Activated CD4-positive, alpha-beta T cell treated with anti-CD3 and anti-CD28 coated beads, Interleukin-2, amount 50 U/mL, for 16 hours (primary cell): ENCODE data around the gene NAA10.

Source experiments
- DNase-seq: peaks from one replicate; pipeline ENCODE4 v3.0.0-alpha.2; 2020

NAA10 gene

DNA sequence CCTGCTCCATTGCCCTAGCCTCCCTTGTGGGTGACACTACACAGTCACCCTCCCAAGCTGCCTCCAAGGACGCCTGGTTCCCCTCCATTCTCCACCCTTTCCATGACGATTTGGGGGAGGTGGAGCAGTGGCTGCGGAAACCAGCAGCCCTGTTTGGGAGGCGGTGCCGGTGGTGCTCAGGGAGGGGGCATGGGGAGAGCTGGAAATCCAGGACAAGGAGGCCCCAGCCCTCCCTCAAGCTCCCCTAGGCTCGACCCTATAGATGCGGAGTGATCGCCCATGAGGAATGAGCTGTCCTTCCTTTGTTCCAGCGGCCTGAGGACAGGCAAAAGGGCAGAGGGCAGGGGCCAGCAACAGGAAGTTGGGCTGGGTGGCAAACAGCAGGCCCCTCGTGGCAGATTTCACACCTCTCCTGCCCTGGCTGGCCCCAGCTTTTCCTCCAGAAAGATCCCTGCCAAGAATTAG lies 13.2 kb upstream of the NAA10 start:
- no peak for DNase-seq

DNA sequence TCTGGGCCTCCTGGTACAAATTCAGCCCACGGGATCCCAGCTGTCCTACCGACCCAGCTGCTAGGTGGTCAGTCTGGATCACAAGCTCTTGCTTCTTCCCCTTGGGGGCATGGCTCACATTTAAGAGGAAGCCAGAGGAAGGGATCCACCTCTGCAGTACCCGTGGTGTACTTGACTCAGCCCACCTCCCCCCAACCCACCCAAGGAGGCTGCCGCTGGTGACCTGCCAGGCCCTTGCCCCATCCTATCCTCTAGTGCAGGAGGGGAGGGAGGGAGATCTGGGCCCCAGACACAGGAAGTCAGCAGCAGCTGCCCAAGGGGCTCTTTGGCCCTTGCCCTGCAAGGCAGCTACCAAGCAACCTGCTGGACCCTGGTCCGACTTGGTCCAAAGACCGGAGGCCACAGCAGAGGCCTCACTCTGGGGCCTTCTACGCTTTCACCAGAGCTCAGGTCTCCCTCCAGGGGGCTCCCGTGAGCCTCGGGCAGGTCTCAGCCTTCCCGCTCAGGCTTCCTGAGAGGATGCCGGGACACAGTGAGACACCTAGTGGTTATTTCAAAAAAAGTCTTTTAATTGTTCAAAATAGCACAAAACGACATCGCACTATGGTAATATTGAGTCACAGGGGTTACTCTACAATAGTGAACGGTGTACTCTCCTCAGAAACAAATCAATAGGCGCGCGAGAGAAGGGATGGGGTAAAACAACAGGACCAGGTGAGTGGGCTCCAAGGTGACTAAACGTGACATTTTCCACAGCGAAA lies 12.4 kb upstream of the NAA10 start:
- DNase-seq = peak; percentile 91

DNA sequence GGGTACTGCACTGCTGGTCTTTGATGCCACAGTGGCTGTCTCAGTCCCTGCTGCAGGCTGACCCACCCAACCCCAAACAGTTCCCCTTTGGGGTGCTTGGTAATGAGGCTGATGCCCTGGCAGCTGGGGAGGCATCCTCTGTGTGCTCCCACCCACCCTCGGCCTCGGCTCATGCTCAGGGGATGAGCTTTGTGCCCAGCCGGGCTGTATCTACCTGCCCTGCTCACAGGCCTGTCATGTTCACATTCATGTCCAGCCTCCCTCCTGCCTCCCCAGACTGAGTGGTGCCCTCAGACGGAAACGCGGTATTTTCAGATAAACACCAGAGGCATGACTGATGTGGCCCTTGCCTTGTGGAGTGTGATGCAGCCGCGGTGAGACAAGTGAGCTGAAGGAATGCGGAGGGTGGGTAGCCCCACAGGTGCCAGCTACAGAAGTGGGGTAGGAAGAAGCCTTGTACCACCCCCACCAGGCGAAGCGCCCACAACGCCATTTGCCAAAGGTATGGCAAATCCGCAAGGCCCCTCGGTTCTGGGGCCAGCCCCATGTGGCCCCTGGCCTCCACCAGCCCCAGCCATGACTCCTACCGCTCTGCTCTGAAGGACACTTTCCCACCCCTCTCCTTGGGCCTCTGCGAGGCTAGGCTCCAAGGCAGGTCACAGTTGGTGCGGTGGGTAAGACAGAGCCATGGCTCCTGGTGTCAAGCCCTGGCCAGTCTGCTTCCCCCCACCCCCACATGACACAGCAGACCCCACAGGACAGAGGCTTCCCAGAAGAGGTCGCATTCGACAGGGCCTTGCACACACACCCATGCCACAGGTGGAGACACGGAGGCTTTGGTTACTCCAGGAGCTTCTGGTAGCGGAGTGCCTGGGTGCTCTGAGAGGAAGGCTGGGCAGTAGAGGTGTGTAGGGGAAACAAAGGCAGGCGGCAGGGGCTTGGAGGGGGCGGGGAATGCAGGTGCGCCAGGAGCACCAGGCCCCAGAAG lies 11.4 kb upstream of the NAA10 start:
- DNase-seq = no peak

DNA sequence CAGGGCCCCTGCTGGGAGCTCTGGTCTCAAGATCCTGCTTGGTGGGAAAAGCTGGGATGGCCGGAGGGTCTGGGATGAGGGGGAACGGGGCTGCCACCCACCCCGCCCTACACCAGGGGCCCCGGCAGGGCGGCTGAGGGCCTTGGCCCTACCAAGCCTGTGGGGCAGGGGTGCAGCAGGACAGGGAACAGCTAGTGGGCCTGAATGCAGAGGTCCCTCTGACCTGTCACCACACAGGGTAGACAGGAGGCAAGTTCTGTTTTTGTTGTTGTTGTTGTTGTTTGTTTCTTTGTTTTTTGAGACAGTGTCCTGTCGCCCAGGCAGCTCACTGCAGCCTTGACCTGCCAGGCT lies 9.9 kb upstream of the NAA10 start:
- no peak for DNase-seq

DNA sequence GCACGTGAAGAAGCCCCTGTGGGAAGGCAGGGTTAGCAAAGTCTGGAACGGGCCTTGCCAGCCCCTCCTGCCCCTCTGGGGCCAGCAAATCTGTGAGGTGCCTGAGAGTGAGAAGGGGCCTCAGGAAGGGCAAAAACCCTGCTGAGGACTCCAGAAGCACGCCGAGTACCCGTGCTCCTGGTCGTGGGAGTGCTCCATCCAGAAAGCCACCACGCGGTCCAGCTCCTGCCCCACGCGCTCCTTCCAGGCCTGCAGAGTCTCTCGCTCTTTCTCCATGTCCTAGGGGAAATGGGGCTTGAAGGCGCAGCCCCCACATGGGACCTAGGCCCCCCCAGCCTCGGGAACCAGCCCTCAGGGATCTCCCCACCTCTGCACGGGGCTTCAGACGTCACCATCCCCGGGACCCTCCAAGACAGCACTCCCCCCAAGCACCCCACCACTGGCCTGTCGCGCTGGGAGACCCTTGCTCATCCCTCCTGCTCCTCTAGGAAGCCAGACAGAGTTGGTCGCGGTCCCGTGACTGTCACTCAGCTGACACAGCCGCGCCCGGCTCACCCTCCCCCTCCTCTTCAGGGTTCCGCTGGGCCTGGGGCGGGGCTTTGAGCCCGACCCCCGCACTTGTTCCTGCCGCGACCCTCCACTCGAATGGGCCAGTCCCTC lies 9.4 kb upstream of the NAA10 start, which contains the start of gene RENBP:
TSS of gene RENBP (minus strand) at position 504 of the 660 bp plus-strand sequence. CDS start at position 471, 33 bp downstream.
- peak; percentile 41 for DNase-seq

DNA sequence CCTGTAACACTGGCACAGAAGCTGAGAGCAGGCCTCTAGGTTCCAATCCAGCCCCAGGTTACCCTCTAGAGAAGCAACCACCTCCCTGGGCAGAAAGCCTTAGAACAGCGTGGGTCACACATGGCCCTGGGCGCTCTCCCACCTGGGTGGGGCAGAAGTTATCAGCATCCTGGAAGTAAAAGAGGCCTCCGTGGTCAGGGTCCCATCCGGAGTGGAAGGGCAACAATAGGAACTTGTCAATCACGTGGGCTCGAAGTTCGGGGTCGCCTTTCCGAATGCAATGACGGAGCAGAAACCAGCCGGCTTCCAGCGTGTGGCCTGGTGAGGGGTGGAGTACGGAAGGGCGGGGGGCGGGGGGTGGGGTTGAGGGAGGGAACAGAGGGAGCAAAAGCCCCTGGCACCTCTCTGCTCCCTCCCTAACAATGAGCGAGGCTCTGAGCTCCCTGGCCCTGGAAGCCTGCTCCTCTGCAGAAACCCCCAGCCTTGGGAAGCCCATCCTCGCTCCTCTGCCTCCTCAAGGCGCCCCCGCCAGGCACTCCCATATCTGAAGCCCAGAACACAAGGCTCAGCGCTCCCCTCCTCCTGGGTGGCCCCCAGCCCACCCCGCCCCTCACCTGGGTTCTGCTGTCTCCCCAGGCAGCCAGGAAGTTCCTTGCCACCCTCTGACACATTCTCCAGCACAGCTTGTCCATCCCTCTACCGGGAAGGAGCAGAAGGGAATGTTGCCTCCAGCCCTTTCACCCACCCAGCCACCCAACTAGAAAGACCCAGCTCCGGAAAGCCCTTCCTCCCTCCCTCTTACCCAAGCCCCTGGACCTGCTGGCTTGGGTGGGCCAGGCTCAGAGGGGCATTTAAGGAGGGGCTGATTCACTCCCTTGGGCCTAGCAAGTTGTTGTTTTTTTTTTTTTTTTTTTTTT lies 6.8 kb upstream of the NAA10 start:
- DNase-seq = no peak

DNA sequence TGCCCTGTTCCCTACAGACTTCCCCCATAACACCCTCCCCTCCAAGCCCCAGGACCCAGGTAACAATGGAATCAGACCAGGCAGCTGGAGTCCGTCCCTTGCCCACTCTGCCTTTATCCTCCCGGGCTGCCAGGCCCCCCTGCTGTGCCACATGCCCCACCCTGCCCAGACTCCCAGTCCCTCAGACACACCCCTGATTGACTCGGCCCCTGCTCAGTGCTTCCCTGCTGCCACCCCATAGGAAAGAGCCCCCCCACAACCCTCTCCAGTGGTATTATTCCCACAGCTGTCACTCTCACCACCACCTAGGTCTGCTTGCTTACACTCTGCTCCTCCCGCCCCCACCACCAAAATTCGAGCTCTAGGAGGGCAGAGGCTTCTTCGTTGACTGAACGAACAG lies 4.7 kb upstream of the NAA10 start:
- no peak for DNase-seq

DNA sequence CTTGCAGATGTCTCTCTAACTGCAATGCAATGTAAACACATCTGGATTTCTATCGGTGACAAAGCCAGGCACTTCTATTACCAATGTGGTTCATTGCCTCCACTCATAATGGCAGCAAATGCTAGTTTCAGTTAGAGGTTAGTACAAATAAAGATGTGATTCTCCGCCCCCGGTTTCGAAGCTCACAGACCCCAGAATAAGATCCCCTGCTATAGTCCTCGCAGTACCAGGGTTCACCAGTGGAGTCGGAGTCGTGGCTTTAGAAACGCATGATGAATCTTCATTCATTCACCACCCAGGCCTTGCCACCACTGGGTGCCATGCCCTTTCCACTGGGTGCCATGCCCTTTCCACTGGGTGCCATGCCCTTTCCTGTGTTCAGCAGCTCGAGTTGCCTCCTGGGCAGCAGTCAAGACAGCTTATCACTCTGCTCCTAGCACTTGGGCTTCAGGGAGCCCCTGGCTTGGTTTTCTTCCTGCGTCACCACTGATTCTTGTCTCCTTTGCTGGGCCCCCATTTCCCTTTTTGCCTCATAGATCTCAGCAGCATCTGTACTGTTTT lies 3.5 kb upstream of the NAA10 start:
- no peak for DNase-seq

DNA sequence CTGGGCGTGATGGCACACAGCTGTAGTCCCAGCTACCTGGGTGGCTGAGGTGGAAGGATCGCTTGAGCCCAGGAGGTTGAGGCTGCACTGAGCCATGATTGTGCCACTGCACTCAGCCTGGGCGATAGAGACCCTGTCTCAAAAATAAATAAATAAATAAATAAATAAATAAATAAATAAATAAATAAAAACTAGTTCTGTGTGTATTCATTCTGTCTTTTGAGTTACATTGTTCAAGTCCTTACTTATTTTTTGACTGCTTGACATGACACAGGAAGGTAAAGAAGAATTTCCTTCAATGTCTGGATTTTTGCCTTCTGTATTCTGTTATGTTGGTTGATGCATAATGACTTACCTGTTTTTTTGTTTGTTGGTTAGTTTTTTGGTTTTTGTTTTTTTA lies 2.2 kb upstream of the NAA10 start:
- no peak for DNase-seq

DNA sequence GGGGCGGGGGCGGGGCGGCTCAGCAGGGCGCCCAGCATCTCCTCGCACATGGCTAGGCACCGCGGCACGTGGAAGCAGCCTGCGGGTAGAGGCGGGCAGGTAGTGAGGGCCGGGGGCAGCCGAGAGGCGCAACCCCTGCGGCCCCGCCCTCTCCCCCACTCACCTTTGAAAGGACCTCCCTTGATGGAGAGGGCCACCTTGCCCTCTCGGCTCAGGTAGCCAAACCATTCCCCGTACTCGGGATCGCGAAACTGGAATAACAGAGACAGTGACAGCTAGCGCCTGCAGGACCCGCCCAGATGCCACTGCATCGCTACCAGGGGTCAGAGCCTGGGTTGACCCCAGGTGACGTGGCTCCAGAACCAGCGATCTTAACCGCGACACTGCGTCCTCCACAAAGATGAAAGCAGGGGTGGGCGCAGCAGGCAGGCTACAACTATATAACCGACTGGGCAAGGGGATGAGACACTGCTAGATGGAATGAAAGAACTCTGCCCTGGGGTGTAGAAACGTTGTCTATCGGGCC lies 552 bp upstream of the NAA10 start:
- DNase-seq = no peak

DNA sequence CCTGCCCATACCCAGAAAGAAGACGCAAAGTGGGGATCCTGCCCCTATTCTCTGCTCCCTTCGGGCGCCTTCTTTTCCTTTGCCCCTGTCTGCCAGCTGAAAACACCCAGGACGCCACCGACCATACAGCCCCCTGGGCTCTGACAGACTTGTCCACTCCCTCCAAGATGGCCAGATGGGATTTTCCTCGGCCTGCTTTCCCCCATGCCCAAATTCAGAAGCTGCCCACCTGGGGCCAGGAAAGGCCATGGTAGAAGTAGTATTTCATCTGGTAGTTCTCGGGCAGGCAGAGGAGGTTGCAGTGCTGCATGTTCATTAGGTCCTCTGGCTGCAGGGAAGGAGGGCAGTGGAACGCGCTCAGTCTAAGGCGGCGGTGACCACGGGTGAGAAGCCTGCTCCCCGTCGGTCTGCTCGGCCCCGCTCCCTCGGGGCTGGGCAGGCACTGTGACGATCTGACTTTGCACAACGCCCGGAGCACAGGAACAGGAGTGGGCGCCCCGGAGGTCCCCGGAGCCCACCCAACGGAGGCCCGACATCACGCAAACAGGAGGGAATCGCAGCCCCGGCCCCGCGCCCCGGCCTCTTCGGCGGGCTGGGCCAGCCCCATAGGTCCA lies 582 bp downstream of the NAA10 start:
- DNase-seq = no peak

DNA sequence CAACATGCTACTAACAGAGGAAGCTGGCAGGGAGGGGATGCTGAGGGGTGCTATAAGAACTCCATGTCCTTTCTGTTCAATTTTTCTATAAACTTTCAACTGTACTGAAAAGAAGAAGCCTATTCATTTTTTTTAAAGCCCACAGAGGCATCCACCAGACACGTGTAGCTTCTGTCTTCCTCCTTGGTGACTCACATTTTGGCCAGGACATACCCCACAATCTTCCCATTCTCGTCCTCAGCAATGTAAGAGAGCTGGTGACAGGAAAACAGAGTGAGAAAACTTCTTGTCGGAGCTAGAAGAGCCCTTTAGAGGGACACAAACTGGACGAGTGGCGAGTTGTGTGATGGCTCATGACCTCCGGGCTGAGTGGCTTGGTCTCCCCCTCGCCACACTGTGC lies 1.1 kb downstream of the NAA10 start:
- DNase-seq = no peak

DNA sequence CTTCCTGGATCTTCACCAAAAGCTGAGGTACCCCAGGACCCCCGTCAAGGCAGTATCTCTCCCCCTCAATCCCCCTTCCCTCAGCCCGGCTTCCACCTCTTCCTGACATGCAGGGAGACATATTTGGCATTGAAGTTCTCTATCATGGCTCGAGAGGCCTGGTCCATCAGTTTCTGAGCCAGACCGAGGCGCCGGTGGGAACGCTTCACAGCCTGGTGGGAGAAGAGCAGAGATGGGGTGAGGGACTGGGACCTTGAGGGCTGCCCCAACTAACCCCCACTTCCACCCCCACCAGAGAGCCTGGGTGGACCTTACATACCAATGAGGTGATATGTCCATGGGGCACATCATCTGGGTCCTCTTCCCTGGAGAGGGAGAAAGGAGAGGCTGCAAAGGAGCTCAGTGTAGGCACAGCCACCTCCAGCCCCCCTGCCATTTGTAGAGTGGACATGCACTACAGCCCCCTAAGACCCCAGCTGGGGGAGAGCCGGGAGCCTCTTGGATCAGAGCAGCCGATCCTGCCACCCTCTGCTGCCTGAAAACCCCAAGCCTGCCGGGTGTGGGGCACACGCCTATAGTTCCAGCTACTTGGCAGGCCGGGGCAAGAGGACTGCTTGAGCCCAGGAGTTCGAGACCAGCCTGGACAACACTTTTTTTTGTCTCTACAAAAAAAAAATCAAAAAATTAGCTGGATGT lies 2.5 kb downstream of the NAA10 start:
- DNase-seq = no peak

DNA sequence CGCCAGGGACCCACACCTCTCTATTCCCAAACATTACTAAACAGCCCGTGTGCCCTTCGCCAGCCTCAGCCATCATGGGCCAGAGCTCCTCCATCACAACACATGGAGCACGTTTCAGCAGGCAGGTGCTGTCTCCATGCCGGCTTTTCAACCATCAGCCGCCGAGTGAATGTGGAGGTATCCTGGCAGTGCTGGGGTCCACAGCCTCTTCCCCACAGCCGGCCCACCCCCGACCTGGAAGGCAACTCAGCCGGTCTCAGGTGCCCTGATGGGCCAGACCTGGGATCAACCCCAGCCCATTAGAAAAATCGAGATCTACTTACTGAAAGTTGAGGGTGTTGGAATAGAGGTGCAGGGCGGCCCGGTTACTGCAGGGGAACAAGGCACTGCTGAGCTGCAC lies 3.1 kb downstream of the NAA10 start:
- DNase-seq = no peak

DNA sequence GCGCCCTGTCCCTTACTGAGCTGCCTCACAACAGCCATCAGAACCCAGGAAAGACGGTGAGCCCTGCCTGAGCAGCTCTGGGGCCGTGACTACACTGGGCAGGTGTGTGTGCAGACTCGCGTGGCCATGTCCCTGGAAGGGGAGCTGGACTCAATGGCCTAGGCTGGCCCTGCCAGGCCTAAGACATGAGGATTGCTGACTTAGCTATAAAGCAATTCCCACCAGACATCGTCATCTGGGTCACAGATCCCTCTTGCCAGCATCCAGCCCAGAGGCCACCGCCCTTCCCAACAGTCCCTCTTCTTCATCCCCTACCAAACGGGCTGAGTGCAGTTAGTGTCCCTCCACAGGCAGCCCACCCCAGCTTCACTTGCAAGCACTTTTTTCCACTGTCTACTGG lies 3.7 kb downstream of the NAA10 start:
- no peak for DNase-seq

DNA sequence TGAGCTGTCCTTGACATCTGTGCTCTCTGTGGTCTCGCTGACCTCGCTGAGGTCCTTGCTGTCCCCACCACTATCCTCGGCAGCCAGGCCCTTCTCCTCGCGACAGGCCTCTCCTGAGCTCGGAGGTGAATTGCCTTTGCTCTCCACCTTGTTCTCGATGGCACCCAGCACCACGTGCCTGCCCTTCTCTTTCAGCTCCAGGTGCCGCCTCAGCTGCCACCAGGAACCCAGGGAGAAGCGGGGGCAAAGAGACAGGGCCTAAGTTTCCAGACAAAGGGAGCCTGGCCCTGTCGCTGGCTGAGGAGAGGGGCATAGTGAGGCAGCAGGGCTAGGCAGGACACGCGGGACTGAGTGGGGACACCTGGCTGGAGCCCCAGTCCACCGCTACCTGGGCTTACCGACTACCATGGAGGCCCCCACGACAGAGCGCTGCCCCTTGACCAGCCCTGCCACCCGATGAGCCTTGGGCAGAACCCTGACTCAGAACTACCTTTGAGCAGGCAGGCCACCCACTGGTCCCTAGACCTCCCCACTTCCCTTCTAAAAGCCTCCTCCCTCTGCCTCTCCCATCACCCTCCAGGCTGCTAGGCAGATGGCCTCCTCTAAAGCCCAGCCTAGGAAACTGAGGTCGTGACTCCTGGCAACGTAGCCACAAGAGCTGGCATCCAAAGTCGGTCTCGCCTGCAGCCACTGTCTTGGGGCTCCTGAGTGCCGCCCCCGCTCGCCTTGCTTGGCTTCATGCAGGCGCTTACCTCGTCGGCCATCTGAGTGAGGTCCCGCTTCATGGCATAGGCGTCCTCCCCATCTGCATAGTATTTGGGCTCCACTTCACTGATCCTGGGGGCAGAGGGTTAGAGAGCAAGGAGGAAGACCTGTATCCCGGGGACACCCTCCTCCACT lies 4.6 kb downstream of the NAA10 start:
- no peak for DNase-seq

DNA sequence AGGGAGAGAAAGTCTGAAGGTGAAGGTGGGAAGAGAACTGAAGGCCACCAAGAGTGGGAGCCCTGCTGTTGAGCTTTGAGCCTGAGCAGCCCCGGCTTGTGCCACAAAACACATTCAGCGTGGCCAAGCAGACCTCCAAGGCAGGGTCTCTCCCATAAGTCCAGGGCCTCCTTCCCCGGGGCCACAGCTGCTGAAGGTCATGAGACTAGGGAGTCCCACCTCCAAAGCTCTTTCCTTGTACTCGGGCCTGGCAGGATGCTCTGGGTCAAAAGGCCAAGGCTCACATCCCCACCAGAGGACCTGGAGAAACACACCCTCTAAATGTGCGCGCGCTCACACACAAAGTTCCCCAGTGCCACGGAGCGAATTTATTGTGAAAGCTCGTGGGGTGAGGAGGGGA lies 5.3 kb downstream of the NAA10 start:
- no peak for DNase-seq

DNA sequence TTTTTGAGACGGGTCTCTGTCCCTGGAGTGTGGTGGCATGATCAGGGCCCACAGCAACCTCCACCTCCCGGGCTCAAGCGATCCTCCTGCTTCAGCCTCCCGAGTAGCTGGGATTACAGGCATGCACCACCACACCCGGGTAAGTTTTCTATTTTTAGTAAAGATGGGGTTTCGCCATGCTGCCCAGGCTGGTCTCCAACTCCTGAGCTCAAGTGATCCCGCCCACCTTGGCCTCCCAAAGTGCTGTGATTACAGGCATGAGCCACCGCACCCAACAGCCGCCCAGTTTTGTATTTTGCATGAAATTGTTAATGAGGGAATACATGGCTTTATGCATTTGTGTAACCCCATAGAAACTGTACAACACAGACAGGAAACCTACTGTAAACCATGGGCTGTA lies 6.0 kb downstream of the NAA10 start:
- no peak for DNase-seq
